ENCODE results near the gene ABCB9. TPM values are rescaled to one million over a fixed set of nuclear protein-coding genes. Genes with fewer than 3 reads are reported as not detected.

The ABCB9 gene
- total and polyA plus RNA-seq, 4 donors: 2.7 to 7.5 (median 4.8) TPM

- Histone ChIP-seq H3K36me3 (ENCODE audit: control insufficient read depth in 4 of 4, insufficient read depth in 4 of 4, low read length in 4 of 4) (no peaks in the 10 kb centered on the region), H3K4me3 (no peak overlapping the region), H3K9ac (ENCODE audit: insufficient read depth in 1 of 2, low read length in 2 of 2) (no peak overlapping the region), H3K9me3 (ENCODE audit: control insufficient read depth in 4 of 4, insufficient read depth in 3 of 4, low read length in 3 of 4) (peaks cover 0 to 2% (median 0%) of the 10 kb centered on the region in 4 donors), H3K27ac (ENCODE audit: low read depth in 1 of 2, low read length in 1 of 2) (no peak overlapping the region), H3K4me1 (ENCODE audit: control insufficient read depth in 5 of 5, insufficient read depth in 5 of 5, low read length in 5 of 5) (peaks cover 0 to 2% (median 0%) of the 10 kb centered on the region in 5 donors), H3K27me3 (ENCODE audit: control insufficient read depth in 3 of 3, insufficient read depth in 3 of 3, low read length in 2 of 3) (no peaks in the 10 kb centered on the region)
- DNase-seq: no peak
- WGBS, 2 donors: 64 to 68% methylated on average over 3 of the region's 3 CpGs
- ATAC-seq (ENCODE audit: insufficient read depth, low FRiP score): no peak
- TF ChIP-seq CTCF (IDR thresholded peaks at IDR 0.05; ENCODE audit: control extremely low read depth, extremely low read depth): no peak
These were observed 28.6 kb downstream of the ABCB9 start for GRCh38 chr12:122937622-122938091.

GRCh38 chr12:122935318-122935717, 30.9 kb downstream of the ABCB9 start:
- Histone ChIP-seq H3K36me3 (ENCODE audit: control insufficient read depth in 4 of 4, insufficient read depth in 4 of 4, low read length in 4 of 4) (no peaks in the 10 kb centered on the region), H3K27ac (ENCODE audit: low read depth in 1 of 2, low read length in 1 of 2) (no peak overlapping the region), H3K4me1 (ENCODE audit: control insufficient read depth in 5 of 5, insufficient read depth in 5 of 5, low read length in 5 of 5) (peaks cover 0 to 2% (median 0%) of the 10 kb centered on the region in 5 donors), H3K9ac (ENCODE audit: insufficient read depth in 1 of 2, low read length in 2 of 2) (no peak overlapping the region), H3K9me3 (ENCODE audit: control insufficient read depth in 4 of 4, insufficient read depth in 3 of 4, low read length in 3 of 4) (peaks cover 0 to 2% (median 0%) of the 10 kb centered on the region in 4 donors), H3K27me3 (ENCODE audit: control insufficient read depth in 3 of 3, insufficient read depth in 3 of 3, low read length in 2 of 3) (no peaks in the 10 kb centered on the region), H3K4me3 (no peak overlapping the region)
- TF ChIP-seq CTCF (IDR thresholded peaks at IDR 0.05; ENCODE audit: control extremely low read depth, extremely low read depth): no peak
- DNase-seq (no peak), ATAC-seq (ENCODE audit: insufficient read depth, low FRiP score) (no peak)
- 96 to 97% methylated on average over 8 of the region's 8 CpGs for WGBS, 2 donors

- Histone ChIP-seq H3K27me3 (ENCODE audit: control insufficient read depth in 3 of 3, insufficient read depth in 3 of 3, low read length in 2 of 3) (no peaks in the 10 kb centered on the region), H3K4me1 (ENCODE audit: control insufficient read depth in 5 of 5, insufficient read depth in 5 of 5, low read length in 5 of 5) (peaks cover 0 to 2% (median 0%) of the 10 kb centered on the region in 5 donors), H3K9me3 (ENCODE audit: control insufficient read depth in 4 of 4, insufficient read depth in 3 of 4, low read length in 3 of 4) (no peaks in the 10 kb centered on the region), H3K9ac (ENCODE audit: insufficient read depth in 1 of 2, low read length in 2 of 2) (no peak overlapping the region), H3K4me3 (no peak overlapping the region), H3K27ac (ENCODE audit: low read depth in 1 of 2, low read length in 1 of 2) (no peak overlapping the region), H3K36me3 (ENCODE audit: control insufficient read depth in 4 of 4, insufficient read depth in 4 of 4, low read length in 4 of 4) (no peaks in the 10 kb centered on the region)
- no peak for ATAC-seq (ENCODE audit: insufficient read depth, low FRiP score)
- DNase-seq: no peak
- no peak for TF ChIP-seq CTCF (IDR thresholded peaks at IDR 0.05; ENCODE audit: control extremely low read depth, extremely low read depth)
- WGBS, 2 donors: 78 to 81% methylated on average over 3 of the region's 3 CpGs
These were observed 31.5 kb downstream of the ABCB9 start for GRCh38 chr12:122934722-122935121.

- Histone ChIP-seq H3K4me1 (ENCODE audit: control insufficient read depth in 5 of 5, insufficient read depth in 5 of 5, low read length in 5 of 5) (no peaks in the 10 kb centered on the region), H3K27ac (ENCODE audit: low read depth in 1 of 2, low read length in 1 of 2) (no peak overlapping the region), H3K27me3 (ENCODE audit: control insufficient read depth in 3 of 3, insufficient read depth in 3 of 3, low read length in 2 of 3) (no peaks in the 10 kb centered on the region), H3K9ac (ENCODE audit: insufficient read depth in 1 of 2, low read length in 2 of 2) (no peak overlapping the region), H3K9me3 (ENCODE audit: control insufficient read depth in 4 of 4, insufficient read depth in 3 of 4, low read length in 3 of 4) (no peaks in the 10 kb centered on the region), H3K4me3 (no peak overlapping the region), H3K36me3 (ENCODE audit: control insufficient read depth in 4 of 4, insufficient read depth in 4 of 4, low read length in 4 of 4) (no peaks in the 10 kb centered on the region)
- no peak for TF ChIP-seq CTCF (IDR thresholded peaks at IDR 0.05; ENCODE audit: control extremely low read depth, extremely low read depth)
- ATAC-seq (ENCODE audit: insufficient read depth, low FRiP score) (no peak), DNase-seq (no peak)
- 96 to 99% methylated on average over 8 of the region's 8 CpGs for WGBS, 2 donors
These were observed 34.1 kb downstream of the ABCB9 start for GRCh38 chr12:122932207-122932606.

All from lung (tissue), 12 donors.